BLaER1 (cell line): ENCODE data around the gene LMX1A.

ENCODE experiments used
- H3K27ac ChIP-seq: shearing (Covaris generic); formaldehyde crosslinking; 2 replicates; pipeline ENCODE4 v1.8.1; 2022
- H3K27me3 ChIP-seq: shearing (Covaris generic); formaldehyde crosslinking; 2 replicates; pipeline ENCODE4 v1.8.1; 2022
- H3K36me3 ChIP-seq: shearing (Covaris generic); formaldehyde crosslinking; 2 replicates; pipeline ENCODE4 v1.8.1; 2022
- H3K4me1 ChIP-seq: shearing (Covaris generic); formaldehyde crosslinking; 2 replicates; pipeline ENCODE4 v1.8.1; 2022
- H3K4me2 ChIP-seq: shearing (Covaris generic); formaldehyde crosslinking; 2 replicates; pipeline ENCODE4 v1.8.1; 2022
- H3K4me3 ChIP-seq: shearing (Covaris generic); formaldehyde crosslinking; 2 replicates; pipeline ENCODE4 v1.8.1; 2022
- H3K9ac ChIP-seq: shearing (Covaris generic); formaldehyde crosslinking; 2 replicates; pipeline ENCODE4 v1.8.1; 2022
- H3K9me3 ChIP-seq: shearing (Covaris generic); formaldehyde crosslinking; 2 replicates; pipeline ENCODE4 v1.8.1; 2022
- H4K20me1 ChIP-seq: shearing (Covaris generic); formaldehyde crosslinking; 2 replicates; pipeline ENCODE4 v1.8.1; 2022
- Cebpa-rat ChIP-seq: shearing (Covaris generic); IDR thresholded peaks from 2 replicates; pipeline ENCODE4 v1.8.1; 2022

LMX1A gene

DNA sequence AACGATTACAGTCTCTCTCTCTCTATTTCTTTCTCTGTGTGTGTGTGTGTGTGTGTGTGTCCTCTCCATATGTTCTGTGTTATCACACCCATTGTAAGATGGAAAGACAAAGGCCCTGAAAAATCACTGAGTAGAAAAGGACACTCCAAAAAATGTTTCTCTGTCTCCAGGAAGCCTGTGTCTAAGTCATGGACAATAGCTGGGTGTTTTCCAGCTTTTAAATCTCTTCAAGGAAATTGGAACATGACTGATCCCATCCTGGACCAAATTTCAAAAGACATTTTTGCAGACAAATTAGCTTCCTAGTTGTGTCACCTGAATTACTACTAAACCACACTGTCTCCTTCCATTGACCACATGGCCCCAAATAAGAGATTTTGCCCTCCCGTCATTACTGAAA is 31.0 kb upstream of the LMX1A start:
- H3K9me3 ChIP-seq, result no peaks in the 10 kb centered on the region
- no peak overlapping the region for H3K27ac ChIP-seq
- H3K36me3 ChIP-seq, result no peaks in the 10 kb centered on the region
- no peak for TF ChIP-seq Cebpa-rat
- H4K20me1 ChIP-seq, result 0 out of 2 replicates have a peak, but pooled peaks cover 5% of the 10 kb centered on the region
- no peak overlapping the region for H3K4me3 ChIP-seq
- peaks cover 4% of the 10 kb centered on the region for H3K4me1 ChIP-seq
- peaks cover 42% of the 10 kb centered on the region for H3K27me3 ChIP-seq
- no peak overlapping the region for H3K9ac ChIP-seq
- H3K4me2 ChIP-seq, result no peak overlapping the region

DNA sequence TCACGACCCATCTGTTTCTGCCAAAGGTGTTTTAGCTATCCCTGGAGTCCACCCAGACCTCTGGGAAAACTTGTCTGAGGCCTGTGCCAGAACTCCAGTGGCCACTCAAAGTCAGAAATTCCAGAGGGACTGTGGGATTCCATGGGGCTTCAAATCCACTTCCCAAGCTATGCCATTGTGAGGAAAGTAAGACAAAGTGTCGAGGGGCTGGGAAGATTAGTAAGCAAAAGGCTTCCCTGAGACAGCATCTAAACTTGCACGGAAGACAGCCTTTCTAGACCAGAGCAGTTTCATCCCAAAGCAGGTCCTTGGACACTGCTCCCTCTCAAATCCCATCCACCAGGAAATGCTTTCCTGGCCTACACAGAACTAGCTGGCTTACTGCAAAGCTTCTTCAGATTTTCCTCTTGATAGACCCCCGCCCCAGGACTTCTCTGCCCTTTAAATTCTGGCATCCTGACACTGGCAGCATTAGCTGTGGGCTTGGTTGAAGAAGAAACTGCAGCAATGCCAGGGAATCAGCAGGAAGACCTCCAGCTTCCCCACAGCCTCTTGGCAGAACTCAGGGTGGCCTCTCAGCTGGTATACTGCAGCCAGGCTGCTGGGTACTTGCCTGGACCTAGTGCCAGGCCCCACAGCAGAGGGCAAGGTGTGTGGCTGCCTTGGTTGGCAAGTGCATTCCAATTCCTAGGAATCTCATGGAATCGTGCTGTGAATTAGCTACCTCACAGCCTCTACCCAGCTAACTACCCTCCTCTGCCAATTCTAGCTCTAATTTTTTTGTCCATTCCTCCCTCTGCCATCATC is 27.3 kb upstream of the LMX1A start:
- Histone ChIP-seq H3K36me3 (no peaks in the 10 kb centered on the region), H3K27ac (no peak overlapping the region), H3K9me3 (no peaks in the 10 kb centered on the region), H3K4me3 (no peak overlapping the region), H3K9ac (no peak overlapping the region), H3K4me1 (no peaks in the 10 kb centered on the region), H4K20me1 (no peaks in the 10 kb centered on the region), H3K27me3 (peaks cover 7% of the 10 kb centered on the region), H3K4me2 (no peak overlapping the region)
- TF ChIP-seq Cebpa-rat, result no peak

DNA sequence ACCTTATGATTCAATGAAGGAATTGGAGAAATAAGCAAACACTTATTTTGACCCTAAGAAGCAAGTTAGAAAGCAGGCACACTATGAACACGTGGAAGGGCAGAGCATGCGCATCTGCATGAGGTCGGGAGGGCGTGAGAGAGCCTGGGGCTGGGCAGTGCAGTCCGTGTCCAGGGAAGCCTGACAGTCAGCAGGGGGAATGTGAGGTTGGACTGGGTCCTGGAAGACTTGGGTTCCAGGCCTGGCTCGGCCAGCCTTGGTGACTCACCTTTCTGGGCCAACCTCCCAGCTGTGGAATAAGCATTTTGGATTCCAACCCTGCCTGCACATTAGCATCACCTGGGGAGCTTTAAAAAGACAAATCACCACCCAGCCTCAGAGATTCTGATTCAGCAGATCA is 26.6 kb upstream of the LMX1A start:
- H3K4me1 ChIP-seq, result no peaks in the 10 kb centered on the region
- no peaks in the 10 kb centered on the region for H4K20me1 ChIP-seq
- H3K4me3 ChIP-seq, result no peak overlapping the region
- H3K27me3 ChIP-seq, result no peaks in the 10 kb centered on the region
- TF ChIP-seq Cebpa-rat, result no peak
- H3K27ac ChIP-seq, result no peak overlapping the region
- no peak overlapping the region for H3K4me2 ChIP-seq
- no peaks in the 10 kb centered on the region for H3K36me3 ChIP-seq
- H3K9me3 ChIP-seq, result no peaks in the 10 kb centered on the region
- H3K9ac ChIP-seq, result no peak overlapping the region

DNA sequence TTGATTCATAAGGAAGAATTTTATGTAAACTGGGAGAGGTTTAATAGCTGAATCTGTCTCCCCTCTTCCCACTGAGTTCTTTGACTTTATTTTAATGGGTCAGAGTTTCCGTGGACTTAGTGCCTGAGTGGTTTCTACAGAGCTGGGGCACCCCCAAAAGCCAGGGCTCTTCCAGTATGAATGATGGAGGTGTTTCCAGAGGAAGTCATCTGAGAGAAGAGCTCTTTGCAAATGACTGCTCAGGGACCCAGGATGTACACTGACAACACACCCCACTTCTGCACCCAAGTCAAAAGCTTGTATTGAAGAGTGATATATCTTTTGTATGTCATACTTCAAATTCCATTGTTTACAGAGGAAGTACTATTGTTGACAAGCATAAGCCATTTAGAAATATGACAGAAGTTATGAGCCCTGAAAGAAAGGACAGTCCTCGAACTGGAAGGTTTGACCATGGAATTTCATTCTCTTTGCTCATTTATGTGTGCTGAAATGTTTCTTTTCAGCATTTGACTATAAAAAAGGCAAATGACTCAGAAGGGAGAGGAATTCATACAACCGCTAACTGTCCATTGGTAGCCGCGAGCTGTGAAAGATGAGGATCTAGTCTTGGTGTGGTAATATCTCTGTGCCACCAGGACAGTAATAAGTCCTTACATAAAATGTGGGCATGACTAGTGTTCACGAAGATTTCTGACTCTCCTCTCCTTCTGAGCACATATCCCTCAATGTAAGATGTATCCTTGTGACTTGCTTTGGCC is 25.4 kb upstream of the LMX1A start:
- Histone ChIP-seq H3K4me2 (no peak overlapping the region), H3K4me3 (no peak overlapping the region), H3K27ac (no peak overlapping the region), H3K27me3 (no peaks in the 10 kb centered on the region), H4K20me1 (no peaks in the 10 kb centered on the region), H3K4me1 (peaks cover 4% of the 10 kb centered on the region), H3K9me3 (no peaks in the 10 kb centered on the region), H3K36me3 (no peaks in the 10 kb centered on the region), H3K9ac (no peak overlapping the region)
- TF ChIP-seq Cebpa-rat, result no peak

DNA sequence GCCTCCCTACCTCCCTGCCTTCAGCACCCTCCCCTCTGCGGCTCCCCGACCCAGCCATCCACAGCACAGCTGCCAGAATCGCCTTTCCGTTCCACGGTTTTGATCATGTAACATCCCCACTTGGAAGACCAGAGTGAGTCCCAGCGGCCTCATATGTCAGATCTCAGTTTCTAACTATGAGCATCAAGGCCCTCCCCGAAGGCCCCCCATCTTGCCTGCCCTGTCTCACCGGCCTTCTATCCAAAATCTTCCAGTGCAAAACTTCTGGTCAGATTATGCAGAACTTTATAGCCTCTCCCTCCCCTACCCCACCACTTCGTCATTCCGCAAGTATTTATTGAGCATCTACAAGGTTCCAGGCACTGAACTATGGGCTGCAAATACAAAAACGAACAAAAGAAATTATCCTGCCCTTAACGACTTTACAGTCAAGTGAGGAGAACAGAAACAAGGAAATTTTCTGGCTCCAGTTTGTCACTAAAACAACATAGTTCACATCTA is 20.3 kb upstream of the LMX1A start:
- Histone ChIP-seq H3K9me3 (no peaks in the 10 kb centered on the region), H3K4me3 (peak overlapping the region; percentile 64), H3K9ac (peak overlapping the region; percentile 87), H3K36me3 (no peaks in the 10 kb centered on the region), H3K4me1 (peaks cover 54% of the 10 kb centered on the region), H3K27me3 (no peaks in the 10 kb centered on the region), H3K4me2 (peak overlapping the region; percentile 91), H3K27ac (peak overlapping the region; percentile 95), H4K20me1 (no peaks in the 10 kb centered on the region)
- no peak for TF ChIP-seq Cebpa-rat

DNA sequence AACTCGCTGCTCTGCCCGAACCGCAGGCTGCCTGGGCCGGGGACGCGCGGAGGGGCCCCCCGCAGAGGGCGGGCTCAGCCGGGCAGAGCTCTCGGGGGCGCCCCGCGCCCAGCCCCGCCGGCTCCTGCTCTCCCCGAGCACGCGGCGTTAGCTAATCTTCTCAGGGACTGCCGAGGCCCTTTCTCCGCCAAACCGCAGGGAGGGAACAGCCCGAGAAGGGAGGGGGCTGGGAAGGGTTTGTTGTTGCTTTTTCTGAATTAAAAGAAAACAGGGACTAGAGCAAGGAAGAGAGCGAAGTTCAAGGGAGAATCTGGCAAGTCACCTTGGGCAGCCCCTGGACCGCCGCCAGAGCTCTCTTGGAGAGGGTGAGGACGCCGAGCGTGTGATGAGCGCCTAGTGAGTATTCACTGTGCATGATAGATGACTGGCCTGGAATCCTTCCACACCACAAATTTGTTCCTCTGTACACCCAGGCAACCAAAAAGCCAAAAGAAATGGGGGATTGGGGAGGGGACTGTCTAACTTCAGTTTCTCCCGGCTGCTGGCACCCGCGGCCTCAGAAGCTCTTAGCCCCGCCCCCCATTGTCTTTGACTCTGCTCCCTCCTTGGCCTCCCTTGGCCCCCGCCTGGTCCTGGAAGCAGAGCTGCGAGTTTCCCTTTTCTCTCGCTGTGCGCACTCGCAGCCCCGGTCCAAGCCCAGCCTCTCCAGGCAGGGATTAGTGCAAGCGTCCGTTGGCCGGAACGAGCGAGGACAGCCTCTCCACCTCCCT is 19.7 kb upstream of the LMX1A start:
- Histone ChIP-seq H3K27ac (peak overlapping the region; percentile 95), H3K4me3 (peak overlapping the region; percentile 64), H3K4me1 (peaks cover 54% of the 10 kb centered on the region), H3K9ac (peak overlapping the region; percentile 87), H3K9me3 (no peaks in the 10 kb centered on the region), H3K4me2 (peak overlapping the region; percentile 91), H4K20me1 (no peaks in the 10 kb centered on the region), H3K36me3 (no peaks in the 10 kb centered on the region), H3K27me3 (no peaks in the 10 kb centered on the region)
- no peak for TF ChIP-seq Cebpa-rat

DNA sequence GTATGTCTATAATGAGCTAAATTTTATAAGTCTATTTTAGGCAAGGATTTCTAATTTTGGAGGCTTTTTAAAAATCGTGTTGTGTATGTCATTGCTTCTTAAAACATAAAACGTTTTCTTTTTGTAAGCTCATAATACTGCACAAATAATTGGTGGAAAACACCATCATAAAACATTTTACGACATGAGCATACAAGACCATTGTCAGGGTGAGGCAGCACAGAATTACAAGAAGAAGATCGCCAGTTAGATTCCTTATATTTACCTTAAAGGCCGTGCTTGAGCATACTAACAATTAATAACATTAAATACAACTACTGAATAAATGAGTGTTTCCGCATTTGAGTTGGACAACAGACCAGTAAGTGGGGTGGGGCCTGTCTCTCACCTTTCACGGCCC is 19.1 kb upstream of the LMX1A start:
- Histone ChIP-seq H3K4me1 (peaks cover 60% of the 10 kb centered on the region), H3K9ac (peak overlapping the region; percentile 87), H3K9me3 (no peaks in the 10 kb centered on the region), H3K27ac (peak overlapping the region; percentile 95), H3K27me3 (no peaks in the 10 kb centered on the region), H4K20me1 (no peaks in the 10 kb centered on the region), H3K4me2 (peak overlapping the region; percentile 91), H3K36me3 (no peaks in the 10 kb centered on the region), H3K4me3 (peak overlapping the region; percentile 64)
- TF ChIP-seq Cebpa-rat, result no peak

DNA sequence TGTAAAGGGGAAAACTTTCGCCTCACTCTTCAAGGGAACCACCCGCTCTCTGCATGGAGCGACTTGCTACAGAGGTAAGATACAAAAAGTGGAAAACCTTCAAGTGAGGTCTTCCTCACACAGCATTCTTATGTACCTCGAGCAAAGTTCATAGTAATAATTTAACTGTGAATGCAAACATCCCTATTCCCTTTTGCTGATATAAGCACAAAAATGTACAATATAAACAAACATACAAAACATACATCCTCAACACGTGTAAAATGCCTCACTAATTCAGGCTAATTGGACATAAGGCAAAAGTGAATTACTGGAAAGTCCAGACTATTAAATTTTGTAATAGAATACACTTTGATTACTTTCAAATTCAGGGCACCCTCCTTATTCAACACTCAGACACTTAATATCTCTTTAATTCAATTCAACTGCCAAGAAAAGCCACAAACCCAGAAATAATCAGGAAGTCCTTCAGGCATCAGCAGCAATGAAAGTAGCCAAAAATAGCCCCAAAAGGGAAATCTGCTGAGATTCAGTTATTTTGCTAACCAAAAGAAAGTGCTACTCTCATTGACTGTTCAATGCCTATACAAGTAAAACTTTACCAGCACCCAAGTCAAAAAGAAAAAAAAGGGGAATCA is 15.2 kb upstream of the LMX1A start:
- H3K4me2 ChIP-seq, result peak overlapping the region; percentile 91
- H3K4me1 ChIP-seq, result peaks cover 85% of the 10 kb centered on the region
- H3K27ac ChIP-seq, result peak overlapping the region; percentile 95

DNA sequence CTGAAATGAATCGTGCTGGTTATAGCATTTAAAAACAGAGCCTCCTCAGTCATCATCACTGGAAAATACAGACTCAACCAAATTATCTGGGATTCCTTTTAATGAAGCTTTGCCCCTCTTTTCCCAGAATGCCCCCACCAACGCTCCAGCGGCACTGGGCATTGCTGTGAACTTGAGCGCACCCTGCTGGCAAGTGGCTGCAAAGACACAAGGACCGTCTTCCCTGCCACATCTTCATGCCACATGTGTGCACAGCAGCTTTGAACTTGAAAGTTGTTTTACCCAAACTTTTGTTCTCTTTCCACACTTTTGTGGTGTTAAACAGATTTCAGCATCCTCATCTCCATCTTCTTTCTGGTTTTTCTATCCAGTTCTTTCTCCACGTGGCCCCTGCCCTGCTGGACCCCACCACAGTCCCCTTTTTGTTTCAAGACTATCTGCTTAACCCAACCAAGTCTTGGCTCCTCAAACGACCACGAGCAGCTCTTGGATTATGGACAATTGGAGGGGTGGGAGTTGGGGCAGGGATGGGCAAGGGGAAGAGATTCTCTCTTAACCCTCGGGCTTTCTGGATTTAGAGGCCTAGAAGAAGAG is 12.8 kb upstream of the LMX1A start:
- H3K9ac ChIP-seq, result no peak overlapping the region
- H4K20me1 ChIP-seq, result no peaks in the 10 kb centered on the region
- H3K4me2 ChIP-seq, result peak overlapping the region; percentile 91
- no peak for TF ChIP-seq Cebpa-rat
- peaks cover 62% of the 10 kb centered on the region for H3K4me1 ChIP-seq
- no peaks in the 10 kb centered on the region for H3K9me3 ChIP-seq
- H3K4me3 ChIP-seq, result no peak overlapping the region
- H3K27me3 ChIP-seq, result no peaks in the 10 kb centered on the region
- H3K27ac ChIP-seq, result no peak overlapping the region
- H3K36me3 ChIP-seq, result no peaks in the 10 kb centered on the region

More for the DNA sequence above, 15.2 kb upstream of the LMX1A start:
- Histone ChIP-seq H3K36me3 (no peaks in the 10 kb centered on the region), H3K9me3 (no peaks in the 10 kb centered on the region), H3K9ac (peak overlapping the region; percentile 58), H3K4me3 (peak overlapping the region; percentile 55), H4K20me1 (no peaks in the 10 kb centered on the region), H3K27me3 (no peaks in the 10 kb centered on the region)
- TF ChIP-seq Cebpa-rat, result no peak
